Hepatocyte (in vitro differentiated cells): Measurements from ENCODE around the gene PRKAA2. TPM values are rescaled to one million over a fixed set of nuclear protein-coding genes. Genes with fewer than 3 reads are reported as not detected.

Experiments
- DNase-seq: peaks from one replicate; pipeline ENCODE4 v3.0.0-alpha.2; 2016; ENCODE audit warnings: low spot score
- H2AFZ ChIP-seq: fragments of 200-600 bp; sonication (generic); 2 replicates; pipeline ENCODE4 v1.6.0; 2016; ENCODE audit warnings: antibody characterized with exemption, mild to moderate bottlenecking
- H3K27ac ChIP-seq: fragments of 200-600 bp; sonication (generic); 2 replicates; pipeline ENCODE4 v1.5.1; 2016; ENCODE audit warnings: mild to moderate bottlenecking
- H3K27me3 ChIP-seq: fragments of 200-600 bp; sonication (generic); 2 replicates; pipeline ENCODE4 v1.6.1; 2016
- H3K36me3 ChIP-seq: fragments of 200-600 bp; sonication (generic); replicated peaks from 2 replicates; pipeline ENCODE4 v1.5.1; 2016; ENCODE audit warnings: low read depth; ENCODE audit not compliant: insufficient read depth
- H3K4me1 ChIP-seq: fragments of 200-600 bp; sonication (generic); 2 replicates; pipeline ENCODE4 v1.5.1; 2016; ENCODE audit warnings: mild to moderate bottlenecking, moderate library complexity; ENCODE audit not compliant: insufficient read depth
- H3K4me2 ChIP-seq: fragments of 200-600 bp; sonication (generic); 2 replicates; pipeline ENCODE4 v1.6.0; 2016
- H3K4me3 ChIP-seq: fragments of 200-600 bp; sonication (generic); 2 replicates; pipeline ENCODE4 v1.5.1; 2016; ENCODE audit warnings: mild to moderate bottlenecking
- H3K79me2 ChIP-seq: fragments of 200-600 bp; sonication (generic); 2 replicates; pipeline ENCODE4 v1.6.0; 2017; ENCODE audit warnings: mild to moderate bottlenecking
- H3K9me2 ChIP-seq: fragments of 200-600 bp; sonication (generic); replicated peaks from 2 replicates; pipeline ENCODE4 v1.6.0; 2017; ENCODE audit warnings: mild to moderate bottlenecking; ENCODE audit not compliant: insufficient read depth
- H3K9me3 ChIP-seq: fragments of 200-600 bp; sonication (generic); 2 replicates; pipeline ENCODE4 v1.5.1; 2016; ENCODE audit warnings: low read depth, mild to moderate bottlenecking
- H4K20me1 ChIP-seq: fragments of 200-600 bp; sonication (generic); 2 replicates; pipeline ENCODE4 v1.6.0; 2016; ENCODE audit warnings: mild to moderate bottlenecking; ENCODE audit not compliant: insufficient read depth, poor library complexity, severe bottlenecking
- EZH2 ChIP-seq: fragments of 200-600 bp; sonication (generic); IDR thresholded peaks from 2 replicates; pipeline ENCODE4 v1.6.1; 2016; ENCODE audit warnings: antibody characterized with exemption, mild to moderate bottlenecking, borderline replicate concordance
- EZH2phosphoT487 ChIP-seq: fragments of 200-600 bp; sonication (generic); IDR thresholded peaks from one replicate; pipeline ENCODE4 v1.6.1; 2018; ENCODE audit warnings: antibody characterized with exemption, mild to moderate bottlenecking, low read depth, moderate library complexity; ENCODE audit not compliant: unreplicated experiment, severe bottlenecking
- WGBS: methylation state at CpG from one replicate; pipeline ENCODE4 v1.1.6; 2016; ENCODE audit warnings: low lambda C conversion rate; ENCODE audit errors: missing lambda C conversion rate; 5-methylcytosine and 5-hydroxymethylcytosine counted together
- polyA plus RNA-seq: library from polyadenylated mRNA; unstranded; fragments of >200 nt; fragmentation: Nextera tagmentation; extraction: Ambion mirVana; gene quantifications from 2 replicates; pipeline ENCODE4 v1.2.1, GENCODE V29; 2016
- total RNA-seq: library from RNA; depleted of rRNA; stranded (reverse); fragments of >200 nt; gene quantifications from 2 replicates; pipeline ENCODE4 v1.2.3, GENCODE V29; 2014
- TF ChIP-seq, protein P1 (sequence below): fragments of 200-600 bp; sonication (generic); IDR thresholded peaks from 2 replicates; pipeline ENCODE4 v1.5.1; 2016; ENCODE audit warnings: antibody characterized with exemption, mild to moderate bottlenecking; ENCODE audit not compliant: poor library complexity

Gene PRKAA2
- total and polyA plus RNA-seq, 2 experiments from 2014 or later: 1.8 to 7.7 TPM

- no peaks in the 10 kb centered on the region for H3K36me3 ChIP-seq
- H3K27ac ChIP-seq: no peak overlapping the region
- TF ChIP-seq, protein P1, sequence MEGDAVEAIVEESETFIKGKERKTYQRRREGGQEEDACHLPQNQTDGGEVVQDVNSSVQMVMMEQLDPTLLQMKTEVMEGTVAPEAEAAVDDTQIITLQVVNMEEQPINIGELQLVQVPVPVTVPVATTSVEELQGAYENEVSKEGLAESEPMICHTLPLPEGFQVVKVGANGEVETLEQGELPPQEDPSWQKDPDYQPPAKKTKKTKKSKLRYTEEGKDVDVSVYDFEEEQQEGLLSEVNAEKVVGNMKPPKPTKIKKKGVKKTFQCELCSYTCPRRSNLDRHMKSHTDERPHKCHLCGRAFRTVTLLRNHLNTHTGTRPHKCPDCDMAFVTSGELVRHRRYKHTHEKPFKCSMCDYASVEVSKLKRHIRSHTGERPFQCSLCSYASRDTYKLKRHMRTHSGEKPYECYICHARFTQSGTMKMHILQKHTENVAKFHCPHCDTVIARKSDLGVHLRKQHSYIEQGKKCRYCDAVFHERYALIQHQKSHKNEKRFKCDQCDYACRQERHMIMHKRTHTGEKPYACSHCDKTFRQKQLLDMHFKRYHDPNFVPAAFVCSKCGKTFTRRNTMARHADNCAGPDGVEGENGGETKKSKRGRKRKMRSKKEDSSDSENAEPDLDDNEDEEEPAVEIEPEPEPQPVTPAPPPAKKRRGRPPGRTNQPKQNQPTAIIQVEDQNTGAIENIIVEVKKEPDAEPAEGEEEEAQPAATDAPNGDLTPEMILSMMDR: no peak
- TF ChIP-seq EZH2 (no peak), EZH2phosphoT487 (no peak)
- 100% methylated on average over 1 of the region's 1 CpG for WGBS
- no peak overlapping the region for H3K4me2 ChIP-seq
- H3K27me3 ChIP-seq: no peaks in the 10 kb centered on the region
- H2AFZ ChIP-seq: no peak overlapping the region
- no peak for DNase-seq
- H3K79me2 ChIP-seq: peaks cover 3% of the 10 kb centered on the region
- no peak overlapping the region for H3K4me3 ChIP-seq
- H4K20me1 ChIP-seq: no peaks in the 10 kb centered on the region
- H3K4me1 ChIP-seq: no peaks in the 10 kb centered on the region
- peaks cover 11% of the 10 kb centered on the region for H3K9me3 ChIP-seq
- H3K9me2 ChIP-seq: no peaks in the 10 kb centered on the region
Measured at GRCh38 chr1:56655991-56656613, 11.0 kb downstream of the PRKAA2 start.

DNA sequence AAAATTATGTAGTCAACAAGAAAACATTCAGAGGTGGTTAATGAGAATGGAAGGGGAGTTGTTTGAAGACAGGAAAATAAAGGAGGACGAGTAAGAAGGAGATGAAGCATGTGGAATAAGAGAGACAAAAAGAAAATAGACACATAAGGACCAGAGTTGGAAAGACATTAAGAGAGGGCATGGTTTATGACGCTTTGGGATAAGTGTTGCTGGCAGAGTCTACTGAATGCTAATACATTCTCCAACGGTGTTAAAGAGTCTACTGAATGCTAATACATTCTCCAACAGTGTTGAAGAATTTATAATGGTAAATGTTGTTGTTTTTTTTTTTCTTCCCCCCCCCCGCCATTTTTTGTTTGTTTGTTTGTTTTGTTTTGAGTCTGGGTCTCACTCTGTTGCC lies 13.1 kb downstream of the PRKAA2 start:
- Histone ChIP-seq H3K4me1 (no peaks in the 10 kb centered on the region), H3K36me3 (no peaks in the 10 kb centered on the region), H3K4me3 (no peak overlapping the region), H3K79me2 (no peaks in the 10 kb centered on the region), H3K27ac (no peak overlapping the region), H3K9me2 (no peaks in the 10 kb centered on the region), H3K9me3 (peaks cover 11% of the 10 kb centered on the region), H4K20me1 (no peaks in the 10 kb centered on the region), H3K4me2 (no peak overlapping the region), H3K27me3 (no peaks in the 10 kb centered on the region), H2AFZ (no peak overlapping the region)
- TF ChIP-seq, protein P1: no peak
- 95% methylated on average over 4 of the region's 4 CpGs for WGBS
- DNase-seq: no peak

DNA sequence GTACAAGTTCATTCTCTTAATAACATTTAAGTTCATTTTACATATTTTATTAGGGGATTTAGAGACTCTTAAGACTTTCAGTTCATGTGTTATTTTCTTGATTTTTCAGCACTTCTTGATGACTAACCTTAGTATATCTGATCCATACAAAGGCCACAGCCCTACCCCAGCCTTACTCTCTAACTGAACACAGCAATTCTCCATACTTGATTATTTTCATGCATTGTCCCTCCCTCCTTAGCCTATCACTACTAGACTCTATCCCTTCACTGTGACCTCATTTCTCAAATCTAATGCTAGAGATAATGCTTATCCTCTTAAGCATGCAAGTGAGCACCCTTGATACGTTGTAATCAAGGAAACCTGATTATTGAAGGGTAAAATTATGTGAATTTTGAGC lies 15.2 kb downstream of the PRKAA2 start:
- Histone ChIP-seq H3K27ac (no peak overlapping the region), H2AFZ (no peak overlapping the region), H3K27me3 (no peaks in the 10 kb centered on the region), H3K36me3 (no peaks in the 10 kb centered on the region), H4K20me1 (no peaks in the 10 kb centered on the region), H3K4me2 (no peak overlapping the region), H3K4me1 (no peaks in the 10 kb centered on the region), H3K4me3 (no peak overlapping the region), H3K9me3 (peaks cover 11% of the 10 kb centered on the region), H3K9me2 (no peaks in the 10 kb centered on the region), H3K79me2 (no peaks in the 10 kb centered on the region)
- DNase-seq: no peak
- TF ChIP-seq EZH2phosphoT487 (no peak), EZH2 (no peak)
- TF ChIP-seq, protein P1: no peak
- 87% methylated on average over 1 of the region's 1 CpG for WGBS

GRCh38 chr1:56663846-56664245 lies 18.7 kb downstream of the PRKAA2 start:
- H3K4me2 ChIP-seq: no peak overlapping the region
- no peaks in the 10 kb centered on the region for H3K4me1 ChIP-seq
- H3K4me3 ChIP-seq: no peak overlapping the region
- no peaks in the 10 kb centered on the region for H3K36me3 ChIP-seq
- WGBS: 93% methylated on average over 3 of the region's 3 CpGs
- no peaks in the 10 kb centered on the region for H4K20me1 ChIP-seq
- no peaks in the 10 kb centered on the region for H3K79me2 ChIP-seq
- H3K27me3 ChIP-seq: no peaks in the 10 kb centered on the region
- no peaks in the 10 kb centered on the region for H3K9me3 ChIP-seq
- TF ChIP-seq EZH2phosphoT487 (no peak), EZH2 (no peak)
- TF ChIP-seq, protein P1: no peak
- no peak for DNase-seq
- no peaks in the 10 kb centered on the region for H3K9me2 ChIP-seq
- H2AFZ ChIP-seq: no peak overlapping the region
- no peak overlapping the region for H3K27ac ChIP-seq
